Measurements from ENCODE around the gene CKAP5.

CKAP5 gene

DNA sequence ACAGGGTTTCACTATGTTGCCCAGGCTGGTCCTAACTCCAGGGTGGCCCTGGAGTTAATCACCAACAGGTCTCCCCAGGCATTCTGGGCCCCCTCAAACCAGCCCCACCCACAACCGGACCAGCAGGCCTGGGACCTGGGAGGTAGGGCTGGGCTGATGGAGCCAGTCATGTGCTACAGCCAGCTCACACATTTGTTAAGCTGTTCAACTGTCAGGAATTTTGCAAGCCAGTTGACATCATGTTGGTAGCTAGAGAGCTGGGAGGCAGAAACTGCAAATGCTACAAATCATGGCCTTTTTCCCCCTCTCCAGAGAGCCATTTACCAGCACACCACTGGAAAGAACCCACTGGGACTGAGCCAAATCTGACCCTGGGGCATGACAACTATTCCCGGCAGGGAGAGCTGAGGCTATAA lies 152.5 kb downstream of the CKAP5 start:
- DNase-seq: peak; percentile 87
- in situ Hi-C loops (cut with HindIII; ENCODE audit: low pct_ligation_motif_present, low pct_unique_long_range_greater_than_20kb, low sequenced_read_pairs): no loop called here

Measured in ACHN (cell line).